HEK293 (cell line): ENCODE measurements around the gene AKAP6.

ENCODE experiments used
- KLF16 ChIP-seq: fragments of 450-650 bp; formaldehyde crosslinking; IDR thresholded peaks from 2 replicates; pipeline ENCODE4 v1.5.1; 2017; ENCODE audit warnings: missing biosample characterization, missing genetic modification characterization
- YY1 ChIP-seq: fragments of 450-650 bp; formaldehyde crosslinking; IDR thresholded peaks from 2 replicates; pipeline ENCODE4 v1.5.1; 2018; ENCODE audit warnings: missing biosample characterization, missing genetic modification characterization
- ZBTB17 ChIP-seq: fragments of 450-650 bp; formaldehyde crosslinking; IDR thresholded peaks from 2 replicates; pipeline ENCODE4 v1.5.1; 2016; ENCODE audit warnings: missing biosample characterization, missing genetic modification characterization
- ZNF133 ChIP-seq: fragments of 450-650 bp; formaldehyde crosslinking; IDR thresholded peaks from 2 replicates; pipeline ENCODE4 v1.5.1; 2016; ENCODE audit warnings: missing biosample characterization, missing genetic modification characterization
- TF ChIP-seq, protein P1 (sequence below): fragments of 450-650 bp; formaldehyde crosslinking; IDR thresholded peaks from 2 replicates; pipeline ENCODE4 v1.5.1; 2016; ENCODE audit warnings: missing biosample characterization, missing genetic modification characterization
- TF ChIP-seq, protein P2 (sequence below): fragments of 450-650 bp; formaldehyde crosslinking; IDR thresholded peaks from 2 replicates; pipeline ENCODE4 v1.5.1; 2017; ENCODE audit warnings: missing biosample characterization, missing genetic modification characterization
- TF ChIP-seq, protein P3 (sequence below): fragments of 450-650 bp; formaldehyde crosslinking; IDR thresholded peaks from 2 replicates; pipeline ENCODE4 v1.5.1; 2016; ENCODE audit warnings: missing biosample characterization, missing genetic modification characterization, low read depth
- TF ChIP-seq, protein P4 (sequence below): fragments of 450-650 bp; formaldehyde crosslinking; IDR thresholded peaks from 2 replicates; pipeline ENCODE4; 2016; ENCODE audit warnings: missing biosample characterization, missing genetic modification characterization

DNA sequence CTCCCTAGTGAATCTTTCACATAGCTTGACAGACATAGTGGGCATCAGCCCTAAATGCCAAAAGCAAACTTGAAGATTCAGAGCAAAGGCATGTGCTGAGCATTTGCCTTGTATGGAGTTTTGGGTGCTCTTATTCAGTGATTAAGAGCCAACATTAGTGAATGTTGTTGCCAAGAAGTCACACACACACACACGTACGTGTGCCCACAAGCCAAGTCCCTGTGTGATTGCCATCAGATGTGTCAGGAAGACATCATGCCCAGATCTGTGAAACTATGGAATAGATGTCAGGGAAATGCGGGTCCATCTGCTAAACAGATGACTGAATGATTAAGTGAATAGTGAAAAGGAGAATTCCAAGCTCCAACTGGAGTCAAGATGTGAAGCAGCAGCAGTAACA lies 149.0 kb downstream of the AKAP6 start:
- TF ChIP-seq, protein P1, sequence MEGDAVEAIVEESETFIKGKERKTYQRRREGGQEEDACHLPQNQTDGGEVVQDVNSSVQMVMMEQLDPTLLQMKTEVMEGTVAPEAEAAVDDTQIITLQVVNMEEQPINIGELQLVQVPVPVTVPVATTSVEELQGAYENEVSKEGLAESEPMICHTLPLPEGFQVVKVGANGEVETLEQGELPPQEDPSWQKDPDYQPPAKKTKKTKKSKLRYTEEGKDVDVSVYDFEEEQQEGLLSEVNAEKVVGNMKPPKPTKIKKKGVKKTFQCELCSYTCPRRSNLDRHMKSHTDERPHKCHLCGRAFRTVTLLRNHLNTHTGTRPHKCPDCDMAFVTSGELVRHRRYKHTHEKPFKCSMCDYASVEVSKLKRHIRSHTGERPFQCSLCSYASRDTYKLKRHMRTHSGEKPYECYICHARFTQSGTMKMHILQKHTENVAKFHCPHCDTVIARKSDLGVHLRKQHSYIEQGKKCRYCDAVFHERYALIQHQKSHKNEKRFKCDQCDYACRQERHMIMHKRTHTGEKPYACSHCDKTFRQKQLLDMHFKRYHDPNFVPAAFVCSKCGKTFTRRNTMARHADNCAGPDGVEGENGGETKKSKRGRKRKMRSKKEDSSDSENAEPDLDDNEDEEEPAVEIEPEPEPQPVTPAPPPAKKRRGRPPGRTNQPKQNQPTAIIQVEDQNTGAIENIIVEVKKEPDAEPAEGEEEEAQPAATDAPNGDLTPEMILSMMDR: no peak
- TF ChIP-seq, protein P2, sequence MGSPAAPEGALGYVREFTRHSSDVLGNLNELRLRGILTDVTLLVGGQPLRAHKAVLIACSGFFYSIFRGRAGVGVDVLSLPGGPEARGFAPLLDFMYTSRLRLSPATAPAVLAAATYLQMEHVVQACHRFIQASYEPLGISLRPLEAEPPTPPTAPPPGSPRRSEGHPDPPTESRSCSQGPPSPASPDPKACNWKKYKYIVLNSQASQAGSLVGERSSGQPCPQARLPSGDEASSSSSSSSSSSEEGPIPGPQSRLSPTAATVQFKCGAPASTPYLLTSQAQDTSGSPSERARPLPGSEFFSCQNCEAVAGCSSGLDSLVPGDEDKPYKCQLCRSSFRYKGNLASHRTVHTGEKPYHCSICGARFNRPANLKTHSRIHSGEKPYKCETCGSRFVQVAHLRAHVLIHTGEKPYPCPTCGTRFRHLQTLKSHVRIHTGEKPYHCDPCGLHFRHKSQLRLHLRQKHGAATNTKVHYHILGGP (tag by site-specific recombination): no peak
- TF ChIP-seq ZNF133 (no peak), KLF16 (tag by site-specific recombination) (no peak), ZBTB17 (tag by site-specific recombination) (no peak), YY1 (tag by site-specific recombination) (no peak)
- TF ChIP-seq, protein P3, sequence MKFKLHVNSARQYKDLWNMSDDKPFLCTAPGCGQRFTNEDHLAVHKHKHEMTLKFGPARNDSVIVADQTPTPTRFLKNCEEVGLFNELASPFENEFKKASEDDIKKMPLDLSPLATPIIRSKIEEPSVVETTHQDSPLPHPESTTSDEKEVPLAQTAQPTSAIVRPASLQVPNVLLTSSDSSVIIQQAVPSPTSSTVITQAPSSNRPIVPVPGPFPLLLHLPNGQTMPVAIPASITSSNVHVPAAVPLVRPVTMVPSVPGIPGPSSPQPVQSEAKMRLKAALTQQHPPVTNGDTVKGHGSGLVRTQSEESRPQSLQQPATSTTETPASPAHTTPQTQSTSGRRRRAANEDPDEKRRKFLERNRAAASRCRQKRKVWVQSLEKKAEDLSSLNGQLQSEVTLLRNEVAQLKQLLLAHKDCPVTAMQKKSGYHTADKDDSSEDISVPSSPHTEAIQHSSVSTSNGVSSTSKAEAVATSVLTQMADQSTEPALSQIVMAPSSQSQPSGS (tag by site-specific recombination): no peak
- TF ChIP-seq, protein P4, sequence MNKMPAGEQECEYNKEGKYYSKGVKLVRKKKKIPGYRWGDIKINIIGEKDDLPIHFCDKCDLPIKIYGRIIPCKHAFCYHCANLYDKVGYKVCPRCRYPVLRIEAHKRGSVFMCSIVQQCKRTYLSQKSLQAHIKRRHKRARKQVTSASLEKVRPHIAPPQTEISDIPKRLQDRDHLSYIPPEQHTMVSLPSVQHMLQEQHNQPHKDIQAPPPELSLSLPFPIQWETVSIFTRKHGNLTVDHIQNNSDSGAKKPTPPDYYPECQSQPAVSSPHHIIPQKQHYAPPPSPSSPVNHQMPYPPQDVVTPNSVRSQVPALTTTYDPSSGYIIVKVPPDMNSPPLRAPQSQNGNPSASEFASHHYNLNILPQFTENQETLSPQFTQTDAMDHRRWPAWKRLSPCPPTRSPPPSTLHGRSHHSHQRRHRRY (tag by site-specific recombination): no peak
